PC-3 (cell line): ENCODE data around the gene SLC35F5. TPM values are rescaled to one million over a fixed set of nuclear protein-coding genes. Genes with fewer than 3 reads are reported as not detected.
A peak's percentile ranks its signal among the peaks of the same experiment; 100 is the strongest.

Source experiments
- ATAC-seq: fragments of 200-7000 bp; cut with Tn5 transposase; 2 replicates; pipeline ENCODE4 v1.9.1; 2020; ENCODE audit warnings: mild to moderate bottlenecking, moderate library complexity
- BruUV-seq: library from RNA; stranded (reverse); fragments of 400-500 nt; replicated peaks from 2 replicates; lab custom pipeline; 2021; lab: Mats Ljungman, UMichigan
- CTCF ChIA-PET: fragments of 300-600 bp; sonication (Branson Sonifier 250); formaldehyde crosslinking; loops from one replicate; lab custom pipeline; 2022; ENCODE audit warnings: antibody characterized with exemption; lab: Charles Lee
- POLR2A ChIA-PET: fragments of 300-600 bp; sonication (Branson Sonifier 250); formaldehyde crosslinking; loops from one replicate; lab custom pipeline; 2022; ENCODE audit warnings: antibody characterized with exemption; ENCODE audit not compliant: unreplicated experiment; lab: Charles Lee
- DNase-seq: peaks from one replicate; pipeline ENCODE4 v3.0.0-alpha.2; 2015
- H2AFZ ChIP-seq: fragments of 300-600 bp; sonication (generic); 2 replicates; pipeline ENCODE4 v1.6.0; 2016; ENCODE audit warnings: antibody characterized with exemption, low read length
- H3F3A ChIP-seq: fragments of 300-600 bp; sonication (generic); one replicate; pipeline ENCODE4 v1.6.0; 2017; ENCODE audit warnings: antibody characterized with exemption, low read length, control low read depth, mild to moderate bottlenecking; ENCODE audit not compliant: unreplicated experiment
- H3K27ac ChIP-seq: fragments of 300-600 bp; sonication (generic); 2 replicates; pipeline ENCODE4 v1.5.1; 2016; ENCODE audit warnings: mild to moderate bottlenecking, low read length
- H3K27me3 ChIP-seq: fragments of 300-600 bp; sonication (generic); 2 replicates; pipeline ENCODE4 v1.6.1; 2016; ENCODE audit warnings: low read length, mixed read lengths
- H3K36me3 ChIP-seq: fragments of 300-600 bp; sonication (generic); 2 replicates; pipeline ENCODE4 v1.6.1; 2016; ENCODE audit warnings: low read depth, mixed run types, low read length, mixed read lengths
- H3K4me1 ChIP-seq: fragments of 300-600 bp; sonication (generic); 2 replicates; pipeline ENCODE4 v1.5.1; 2016; ENCODE audit warnings: low read length; ENCODE audit not compliant: insufficient read depth
- H3K4me2 ChIP-seq: fragments of 300-600 bp; sonication (generic); 2 replicates; pipeline ENCODE4 v1.6.0; 2016; ENCODE audit warnings: low read length
- H3K4me3 ChIP-seq: fragments of 300-600 bp; sonication (generic); 2 replicates; pipeline ENCODE4 v1.5.1; 2016; ENCODE audit warnings: mild to moderate bottlenecking, low read length, mixed read lengths
- H3K79me2 ChIP-seq: fragments of 300-600 bp; sonication (generic); 2 replicates; pipeline ENCODE4 v1.6.1; 2017; ENCODE audit warnings: low read length, mixed read lengths
- H3K9ac ChIP-seq: fragments of 300-600 bp; sonication (generic); 2 replicates; pipeline ENCODE4 v1.6.0; 2016; ENCODE audit warnings: mild to moderate bottlenecking, low read length
- H3K9me2 ChIP-seq: fragments of 300-600 bp; sonication (generic); replicated peaks from 2 replicates; pipeline ENCODE4 v1.6.1; 2016; ENCODE audit warnings: mixed run types, low read length, mixed read lengths
- H3K9me3 ChIP-seq: fragments of 300-600 bp; sonication (generic); 2 replicates; pipeline ENCODE4 v1.6.1; 2016; ENCODE audit warnings: low read length, mixed read lengths
- H4K20me1 ChIP-seq: fragments of 300-600 bp; sonication (generic); 2 replicates; pipeline ENCODE4 v1.6.1; 2016; ENCODE audit warnings: low read length, mixed read lengths
- EZH2 ChIP-seq: fragments of 300-600 bp; sonication (generic); IDR thresholded peaks from one replicate; pipeline ENCODE4 v1.6.1; 2017; ENCODE audit warnings: antibody characterized with exemption, mild to moderate bottlenecking, low read length; ENCODE audit not compliant: unreplicated experiment
- EZH2phosphoT487 ChIP-seq: fragments of 300-600 bp; sonication (generic); IDR thresholded peaks from 2 replicates; pipeline ENCODE4 v1.6.1; 2018; ENCODE audit warnings: mild to moderate bottlenecking, antibody characterized with exemption, low read length, borderline replicate concordance
- intact Hi-C: fragments of 100-400 bp; cut with micrococcal nuclease; formaldehyde crosslinking; loops from 2 replicates; pipeline ENCODE4 v1.9.0; 2023
- total RNA-seq: library from RNA; depleted of rRNA; stranded (reverse); fragments of >200 nt; gene quantifications from 2 replicates; pipeline ENCODE4 v1.2.3, GENCODE V29; 2014
- TF ChIP-seq, protein P1 (sequence below): fragments of 300-600 bp; sonication (generic); conservative IDR thresholded peaks from 2 replicates; pipeline ENCODE4 v1.5.1; 2017; ENCODE audit warnings: antibody characterized with exemption, low read depth, mild to moderate bottlenecking, low read length

SLC35F5 gene
- total RNA-seq, 1 experiment from 2014 or later, result 55.3 TPM

DNA sequence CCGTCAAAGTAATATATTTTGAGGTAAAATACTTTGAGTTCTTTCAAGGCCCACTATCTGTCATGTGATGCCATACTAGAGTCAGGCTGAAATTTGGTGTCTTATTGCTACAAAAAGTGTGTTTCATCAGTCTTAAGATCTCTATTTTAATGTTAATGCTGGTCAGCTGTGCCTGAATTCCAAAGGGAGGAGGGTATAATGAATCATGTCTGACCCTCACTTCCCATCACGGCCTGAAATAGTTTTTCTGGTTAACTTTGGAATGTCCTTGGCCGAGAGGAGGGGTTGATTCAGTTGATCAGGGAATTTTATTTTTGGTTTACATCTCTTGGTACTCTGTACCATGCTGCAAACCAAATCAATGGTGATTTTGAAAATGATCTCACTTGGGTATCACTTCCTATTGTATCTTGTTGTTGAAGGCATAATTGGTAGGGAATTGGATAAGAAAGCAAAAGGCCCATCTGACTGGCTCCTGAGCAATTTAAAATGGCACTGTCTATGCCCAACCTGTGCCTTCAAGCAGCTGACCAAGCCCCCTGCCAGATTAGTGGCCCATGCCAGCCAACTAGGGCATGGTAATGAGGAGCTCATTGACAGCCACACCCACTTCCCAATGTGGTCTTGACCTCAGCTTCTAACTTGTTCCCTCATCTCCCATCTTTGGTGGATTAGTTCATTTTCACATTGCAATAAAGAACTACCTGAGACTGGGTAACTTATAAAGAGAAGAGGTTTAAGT is 6.1 kb upstream of the SLC35F5 start:
- no peaks in the 10 kb centered on the region for H4K20me1 ChIP-seq
- ATAC-seq, result no peak
- TF ChIP-seq, protein P1, sequence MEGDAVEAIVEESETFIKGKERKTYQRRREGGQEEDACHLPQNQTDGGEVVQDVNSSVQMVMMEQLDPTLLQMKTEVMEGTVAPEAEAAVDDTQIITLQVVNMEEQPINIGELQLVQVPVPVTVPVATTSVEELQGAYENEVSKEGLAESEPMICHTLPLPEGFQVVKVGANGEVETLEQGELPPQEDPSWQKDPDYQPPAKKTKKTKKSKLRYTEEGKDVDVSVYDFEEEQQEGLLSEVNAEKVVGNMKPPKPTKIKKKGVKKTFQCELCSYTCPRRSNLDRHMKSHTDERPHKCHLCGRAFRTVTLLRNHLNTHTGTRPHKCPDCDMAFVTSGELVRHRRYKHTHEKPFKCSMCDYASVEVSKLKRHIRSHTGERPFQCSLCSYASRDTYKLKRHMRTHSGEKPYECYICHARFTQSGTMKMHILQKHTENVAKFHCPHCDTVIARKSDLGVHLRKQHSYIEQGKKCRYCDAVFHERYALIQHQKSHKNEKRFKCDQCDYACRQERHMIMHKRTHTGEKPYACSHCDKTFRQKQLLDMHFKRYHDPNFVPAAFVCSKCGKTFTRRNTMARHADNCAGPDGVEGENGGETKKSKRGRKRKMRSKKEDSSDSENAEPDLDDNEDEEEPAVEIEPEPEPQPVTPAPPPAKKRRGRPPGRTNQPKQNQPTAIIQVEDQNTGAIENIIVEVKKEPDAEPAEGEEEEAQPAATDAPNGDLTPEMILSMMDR, result no peak
- TF ChIP-seq EZH2 (no peak), EZH2phosphoT487 (no peak)
- H3K9me2 ChIP-seq, result no peaks in the 10 kb centered on the region
- peaks cover 4% of the 10 kb centered on the region for H3F3A ChIP-seq
- DNase-seq, result peak; percentile 23
- no peaks in the 10 kb centered on the region for H3K27me3 ChIP-seq
- no peak overlapping the region for H2AFZ ChIP-seq
- H3K36me3 ChIP-seq, result no peaks in the 10 kb centered on the region
- intact Hi-C loops, result no loop called here
- H3K79me2 ChIP-seq, result peaks cover 1% of the 10 kb centered on the region; the same call in 1 of the 2 replicates
- BruUV-seq, result no TSS peak
- H3K9me3 ChIP-seq, result no peaks in the 10 kb centered on the region
- no peak overlapping the region for H3K4me2 ChIP-seq
- peaks cover 8% of the 10 kb centered on the region; the same call in 1 of the 2 replicates for H3K4me1 ChIP-seq
- H3K4me3 ChIP-seq, result no peak overlapping the region
- H3K27ac ChIP-seq, result no peak overlapping the region
- ChIA-PET POLR2A (no interaction called here), CTCF (no interaction called here)
- no peak overlapping the region for H3K9ac ChIP-seq

GRCh38 chr2:113760400-113760799 is 4.0 kb upstream of the SLC35F5 start:
- Histone ChIP-seq H3K4me1 (peaks cover 8% of the 10 kb centered on the region; the same call in 1 of the 2 replicates), H2AFZ (no peak overlapping the region), H3K36me3 (no peaks in the 10 kb centered on the region), H3K9me3 (no peaks in the 10 kb centered on the region), H3K79me2 (peaks cover 15% of the 10 kb centered on the region), H3K27me3 (no peaks in the 10 kb centered on the region), H3K4me3 (no peak overlapping the region), H3K9ac (no peak overlapping the region), H3K4me2 (no peak overlapping the region), H3F3A (peaks cover 4% of the 10 kb centered on the region), H3K27ac (no peak overlapping the region), H4K20me1 (peaks cover 1% of the 10 kb centered on the region; the same call in 1 of the 2 replicates), H3K9me2 (no peaks in the 10 kb centered on the region)
- BruUV-seq, result no TSS peak
- CTCF ChIA-PET, result no interaction called here
- POLR2A ChIA-PET, result no interaction called here
- ATAC-seq (peak; percentile 2; the same call in 1 of the 2 replicates), DNase-seq (peak; percentile 82)
- intact Hi-C loops, result no loop called here
- TF ChIP-seq EZH2 (no peak), EZH2phosphoT487 (no peak)
- TF ChIP-seq, protein P1, result no peak

DNA sequence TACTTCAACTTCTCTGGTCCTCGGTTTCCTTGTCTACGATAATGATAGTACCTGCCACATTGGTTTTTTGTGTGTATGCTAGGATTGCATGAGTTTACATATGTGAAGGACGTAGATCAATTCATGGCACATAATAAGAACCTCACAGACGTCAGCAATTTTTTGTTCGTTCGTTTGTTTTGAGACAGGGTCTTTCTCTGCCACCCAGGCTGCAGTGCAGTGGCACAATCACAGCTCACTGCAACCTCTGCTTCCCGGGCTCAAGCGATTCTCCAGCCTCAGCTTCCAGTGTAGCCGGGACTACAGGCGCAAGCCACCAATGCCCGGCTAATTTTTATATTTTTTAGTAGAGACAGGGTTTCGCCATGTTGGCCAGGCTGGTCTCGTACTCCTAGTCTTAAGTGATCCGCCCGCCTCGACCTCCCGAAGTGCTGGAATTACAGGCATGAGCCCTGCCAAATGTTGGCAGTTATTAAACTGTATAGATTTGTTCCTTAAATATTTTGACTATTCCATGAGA is 756 bp upstream of the SLC35F5 start:
- CTCF ChIA-PET, result no interaction called here
- POLR2A ChIA-PET, result interaction anchor here (0.7 to 1.8 kb wide), 4 partner anchors 49 to 133 kb away, joined by 4 to 16 read pairs (median 8); partner anchors contain the start of gene ACTR3
- Histone ChIP-seq H3K9ac (peak overlapping the region; percentile 89), H3K4me3 (peak overlapping the region; percentile 69), H3K36me3 (peaks cover 9% of the 10 kb centered on the region), H3K4me2 (peak overlapping the region; percentile 78), H4K20me1 (peaks cover 12% of the 10 kb centered on the region), H2AFZ (peak overlapping the region; percentile 94), H3K9me2 (no peaks in the 10 kb centered on the region), H3F3A (peaks cover 4% of the 10 kb centered on the region), H3K79me2 (peaks cover 45% of the 10 kb centered on the region), H3K27ac (peak overlapping the region; percentile 79), H3K9me3 (no peaks in the 10 kb centered on the region), H3K4me1 (peaks cover 16% of the 10 kb centered on the region), H3K27me3 (no peaks in the 10 kb centered on the region)
- BruUV-seq, result TSS peak; percentile 96
- DNase-seq, result no peak
- intact Hi-C loops, result loop anchor here (2.0 to 10.0 kb wide), 2 partner anchors 122 to 208 kb away; no protein-coding TSS in a partner anchor
- ATAC-seq, result no peak
- TF ChIP-seq EZH2 (no peak), EZH2phosphoT487 (no peak)
- TF ChIP-seq, protein P1, result no peak
